ENCODE results near the gene ROBO1. TPM values are rescaled to one million over a fixed set of nuclear protein-coding genes. Genes with fewer than 3 reads are reported as not detected.

Gene ROBO1
- total RNA-seq, 1 donor from 2014 or later: 0.16 TPM

GRCh38 chr3:79285871-79286270 lies 481.9 kb downstream of the ROBO1 start:
- Mint-ChIP-seq H3K4me3 (no peak overlapping the region), H3K4me1 (ENCODE audit: low read depth) (no peaks in the 10 kb centered on the region), H3K27ac (no peak overlapping the region), H3K9me3 (peaks cover 6% of the 10 kb centered on the region), H3K36me3 (ENCODE audit: low read depth) (no peaks in the 10 kb centered on the region), H3K27me3 (ENCODE audit: insufficient read depth) (no peaks in the 10 kb centered on the region)
- no peak for DNase-seq (ENCODE audit: low spot score)
- intact Hi-C loops (cut with micrococcal nuclease): no loop called here

GRCh38 chr3:79285380-79285779 lies 482.4 kb downstream of the ROBO1 start:
- no peaks in the 10 kb centered on the region for H3K27me3 Mint-ChIP-seq (ENCODE audit: insufficient read depth)
- no peak for DNase-seq (ENCODE audit: low spot score)
- H3K9me3 Mint-ChIP-seq: peaks cover 1% of the 10 kb centered on the region
- H3K36me3 Mint-ChIP-seq (ENCODE audit: low read depth): no peaks in the 10 kb centered on the region
- no peaks in the 10 kb centered on the region for H3K4me1 Mint-ChIP-seq (ENCODE audit: low read depth)
- no peak overlapping the region for H3K4me3 Mint-ChIP-seq
- H3K27ac Mint-ChIP-seq: no peak overlapping the region
- intact Hi-C loops (cut with micrococcal nuclease): no loop called here

- Mint-ChIP-seq H3K27me3 (ENCODE audit: insufficient read depth) (no peaks in the 10 kb centered on the region), H3K4me1 (ENCODE audit: low read depth) (no peaks in the 10 kb centered on the region), H3K36me3 (ENCODE audit: low read depth) (no peaks in the 10 kb centered on the region), H3K9me3 (no peaks in the 10 kb centered on the region), H3K4me3 (no peak overlapping the region), H3K27ac (no peak overlapping the region)
- intact Hi-C loops (cut with micrococcal nuclease): no loop called here
- DNase-seq (ENCODE audit: low spot score): no peak
These were observed 483.0 kb downstream of the ROBO1 start for GRCh38 chr3:79284781-79285180.

GRCh38 chr3:79278681-79279080 lies 489.1 kb downstream of the ROBO1 start:
- no peak for DNase-seq (ENCODE audit: low spot score)
- H3K36me3 Mint-ChIP-seq (ENCODE audit: low read depth): no peaks in the 10 kb centered on the region
- intact Hi-C loops (cut with micrococcal nuclease): no loop called here
- H3K9me3 Mint-ChIP-seq: peaks cover 11% of the 10 kb centered on the region
- H3K4me1 Mint-ChIP-seq (ENCODE audit: low read depth): no peaks in the 10 kb centered on the region
- H3K27me3 Mint-ChIP-seq (ENCODE audit: insufficient read depth): no peaks in the 10 kb centered on the region
- no peak overlapping the region for H3K27ac Mint-ChIP-seq
- H3K4me3 Mint-ChIP-seq: no peak overlapping the region

GRCh38 chr3:79268422-79268821 lies 499.4 kb downstream of the ROBO1 start:
- Mint-ChIP-seq H3K27me3 (ENCODE audit: insufficient read depth) (no peaks in the 10 kb centered on the region), H3K4me3 (no peak overlapping the region), H3K4me1 (ENCODE audit: low read depth) (no peaks in the 10 kb centered on the region), H3K9me3 (peaks cover 3% of the 10 kb centered on the region), H3K27ac (no peak overlapping the region), H3K36me3 (ENCODE audit: low read depth) (no peaks in the 10 kb centered on the region)
- DNase-seq (ENCODE audit: low spot score): no peak
- intact Hi-C loops (cut with micrococcal nuclease): no loop called here

GRCh38 chr3:79264892-79265291 lies 502.9 kb downstream of the ROBO1 start:
- intact Hi-C loops (cut with micrococcal nuclease): no loop called here
- no peak overlapping the region for H3K4me3 Mint-ChIP-seq
- no peak overlapping the region for H3K27ac Mint-ChIP-seq
- DNase-seq (ENCODE audit: low spot score): no peak
- no peaks in the 10 kb centered on the region for H3K36me3 Mint-ChIP-seq (ENCODE audit: low read depth)
- no peaks in the 10 kb centered on the region for H3K4me1 Mint-ChIP-seq (ENCODE audit: low read depth)
- peaks cover 3% of the 10 kb centered on the region for H3K9me3 Mint-ChIP-seq
- no peaks in the 10 kb centered on the region for H3K27me3 Mint-ChIP-seq (ENCODE audit: insufficient read depth)

- Mint-ChIP-seq H3K9me3 (peaks cover 2% of the 10 kb centered on the region), H3K36me3 (ENCODE audit: low read depth) (no peaks in the 10 kb centered on the region), H3K27me3 (ENCODE audit: insufficient read depth) (no peaks in the 10 kb centered on the region), H3K27ac (no peak overlapping the region), H3K4me3 (no peak overlapping the region), H3K4me1 (ENCODE audit: low read depth) (no peaks in the 10 kb centered on the region)
- DNase-seq (ENCODE audit: low spot score): no peak
- intact Hi-C loops (cut with micrococcal nuclease): no loop called here
These were observed 504.4 kb downstream of the ROBO1 start for GRCh38 chr3:79263423-79263822.

GRCh38 chr3:79258479-79258878 lies 509.3 kb downstream of the ROBO1 start:
- Mint-ChIP-seq H3K4me1 (ENCODE audit: low read depth) (no peaks in the 10 kb centered on the region), H3K27me3 (ENCODE audit: insufficient read depth) (no peaks in the 10 kb centered on the region), H3K4me3 (no peak overlapping the region), H3K9me3 (peaks cover 4% of the 10 kb centered on the region), H3K36me3 (ENCODE audit: low read depth) (no peaks in the 10 kb centered on the region), H3K27ac (no peak overlapping the region)
- no peak for DNase-seq (ENCODE audit: low spot score)
- intact Hi-C loops (cut with micrococcal nuclease): no loop called here

GRCh38 chr3:79257791-79258190 lies 510.0 kb downstream of the ROBO1 start:
- intact Hi-C loops (cut with micrococcal nuclease): no loop called here
- H3K4me1 Mint-ChIP-seq (ENCODE audit: low read depth): no peaks in the 10 kb centered on the region
- H3K36me3 Mint-ChIP-seq (ENCODE audit: low read depth): no peaks in the 10 kb centered on the region
- no peaks in the 10 kb centered on the region for H3K27me3 Mint-ChIP-seq (ENCODE audit: insufficient read depth)
- H3K27ac Mint-ChIP-seq: no peak overlapping the region
- no peak for DNase-seq (ENCODE audit: low spot score)
- H3K4me3 Mint-ChIP-seq: no peak overlapping the region
- H3K9me3 Mint-ChIP-seq: peaks cover 4% of the 10 kb centered on the region

- peaks cover 8% of the 10 kb centered on the region for H3K9me3 Mint-ChIP-seq
- H3K4me1 Mint-ChIP-seq (ENCODE audit: low read depth): no peaks in the 10 kb centered on the region
- H3K27ac Mint-ChIP-seq: no peak overlapping the region
- intact Hi-C loops (cut with micrococcal nuclease): no loop called here
- no peak for DNase-seq (ENCODE audit: low spot score)
- no peak overlapping the region for H3K4me3 Mint-ChIP-seq
- no peaks in the 10 kb centered on the region for H3K27me3 Mint-ChIP-seq (ENCODE audit: insufficient read depth)
- no peaks in the 10 kb centered on the region for H3K36me3 Mint-ChIP-seq (ENCODE audit: low read depth)
These were observed 512.1 kb downstream of the ROBO1 start for GRCh38 chr3:79255702-79256101.

GRCh38 chr3:79255292-79255691 lies 512.5 kb downstream of the ROBO1 start:
- Mint-ChIP-seq H3K27me3 (ENCODE audit: insufficient read depth) (no peaks in the 10 kb centered on the region), H3K36me3 (ENCODE audit: low read depth) (no peaks in the 10 kb centered on the region), H3K9me3 (peaks cover 8% of the 10 kb centered on the region), H3K4me3 (no peak overlapping the region), H3K4me1 (ENCODE audit: low read depth) (no peaks in the 10 kb centered on the region), H3K27ac (no peak overlapping the region)
- DNase-seq (ENCODE audit: low spot score): no peak
- intact Hi-C loops (cut with micrococcal nuclease): no loop called here

GRCh38 chr3:79253704-79254103 lies 514.1 kb downstream of the ROBO1 start:
- H3K27ac Mint-ChIP-seq: no peak overlapping the region
- intact Hi-C loops (cut with micrococcal nuclease): no loop called here
- no peak for DNase-seq (ENCODE audit: low spot score)
- no peak overlapping the region for H3K4me3 Mint-ChIP-seq
- H3K9me3 Mint-ChIP-seq: peaks cover 14% of the 10 kb centered on the region
- no peaks in the 10 kb centered on the region for H3K27me3 Mint-ChIP-seq (ENCODE audit: insufficient read depth)
- H3K4me1 Mint-ChIP-seq (ENCODE audit: low read depth): no peaks in the 10 kb centered on the region
- no peaks in the 10 kb centered on the region for H3K36me3 Mint-ChIP-seq (ENCODE audit: low read depth)

GRCh38 chr3:79253271-79253670 lies 514.5 kb downstream of the ROBO1 start:
- DNase-seq (ENCODE audit: low spot score): no peak
- no peak overlapping the region for H3K27ac Mint-ChIP-seq
- intact Hi-C loops (cut with micrococcal nuclease): no loop called here

GRCh38 chr3:79250746-79251145 lies 517.1 kb downstream of the ROBO1 start:
- intact Hi-C loops (cut with micrococcal nuclease): no loop called here
- peaks cover 14% of the 10 kb centered on the region for H3K9me3 Mint-ChIP-seq
- no peaks in the 10 kb centered on the region for H3K36me3 Mint-ChIP-seq (ENCODE audit: low read depth)
- DNase-seq (ENCODE audit: low spot score): no peak
- H3K4me1 Mint-ChIP-seq (ENCODE audit: low read depth): no peaks in the 10 kb centered on the region
- no peak overlapping the region for H3K27ac Mint-ChIP-seq
- no peak overlapping the region for H3K4me3 Mint-ChIP-seq
- no peaks in the 10 kb centered on the region for H3K27me3 Mint-ChIP-seq (ENCODE audit: insufficient read depth)

More at GRCh38 chr3:79253271-79253670, 514.5 kb downstream of the ROBO1 start:
- no peaks in the 10 kb centered on the region for H3K36me3 Mint-ChIP-seq (ENCODE audit: low read depth)
- peaks cover 14% of the 10 kb centered on the region for H3K9me3 Mint-ChIP-seq
- no peaks in the 10 kb centered on the region for H3K4me1 Mint-ChIP-seq (ENCODE audit: low read depth)
- no peak overlapping the region for H3K4me3 Mint-ChIP-seq
- no peaks in the 10 kb centered on the region for H3K27me3 Mint-ChIP-seq (ENCODE audit: insufficient read depth)
